ENCODE results near the gene DOCK10. TPM values are rescaled to one million over a fixed set of nuclear protein-coding genes. Genes with fewer than 3 reads are reported as not detected.

The DOCK10 gene
- total RNA-seq, 2 experiments from 2014 or later: 191 to 198 TPM

DNA sequence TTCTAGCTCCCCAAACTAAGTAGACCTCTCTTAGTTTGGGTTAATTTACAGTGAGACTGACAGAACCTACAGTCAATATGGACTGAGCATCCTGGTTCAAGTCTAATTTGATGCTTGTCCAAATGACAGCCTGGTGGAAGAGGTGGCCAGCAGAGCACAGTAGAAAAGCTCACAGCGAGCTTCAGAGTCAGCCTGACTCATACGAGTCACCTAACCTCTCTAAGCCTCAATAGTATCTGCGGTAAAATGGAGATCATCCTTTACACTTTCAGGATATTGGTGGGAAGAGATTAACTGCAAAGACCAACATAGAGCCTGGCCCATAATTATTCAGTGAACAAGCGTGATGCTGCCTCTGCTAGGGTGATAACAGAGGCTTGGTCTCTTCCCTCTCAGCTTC, 54.5 kb downstream of the DOCK10 start:
- ATAC-seq (peak; percentile 49), DNase-seq (no peak)
- TF ChIP-seq, protein P1, sequence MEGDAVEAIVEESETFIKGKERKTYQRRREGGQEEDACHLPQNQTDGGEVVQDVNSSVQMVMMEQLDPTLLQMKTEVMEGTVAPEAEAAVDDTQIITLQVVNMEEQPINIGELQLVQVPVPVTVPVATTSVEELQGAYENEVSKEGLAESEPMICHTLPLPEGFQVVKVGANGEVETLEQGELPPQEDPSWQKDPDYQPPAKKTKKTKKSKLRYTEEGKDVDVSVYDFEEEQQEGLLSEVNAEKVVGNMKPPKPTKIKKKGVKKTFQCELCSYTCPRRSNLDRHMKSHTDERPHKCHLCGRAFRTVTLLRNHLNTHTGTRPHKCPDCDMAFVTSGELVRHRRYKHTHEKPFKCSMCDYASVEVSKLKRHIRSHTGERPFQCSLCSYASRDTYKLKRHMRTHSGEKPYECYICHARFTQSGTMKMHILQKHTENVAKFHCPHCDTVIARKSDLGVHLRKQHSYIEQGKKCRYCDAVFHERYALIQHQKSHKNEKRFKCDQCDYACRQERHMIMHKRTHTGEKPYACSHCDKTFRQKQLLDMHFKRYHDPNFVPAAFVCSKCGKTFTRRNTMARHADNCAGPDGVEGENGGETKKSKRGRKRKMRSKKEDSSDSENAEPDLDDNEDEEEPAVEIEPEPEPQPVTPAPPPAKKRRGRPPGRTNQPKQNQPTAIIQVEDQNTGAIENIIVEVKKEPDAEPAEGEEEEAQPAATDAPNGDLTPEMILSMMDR (IDR thresholded peaks at IDR 0.05): no peak
- Mint-ChIP-seq H3K36me3 (ENCODE audit: low read depth) (peaks cover 46% of the 10 kb centered on the region), H3K4me3 (no peak overlapping the region), H3K9me3 (peaks cover 2% of the 10 kb centered on the region), H3K27me3 (no peaks in the 10 kb centered on the region), H3K27ac (peak overlapping the region; percentile 84), H3K4me1 (ENCODE audit: low read depth) (peaks cover 88% of the 10 kb centered on the region)
- intact Hi-C loops (cut with micrococcal nuclease): no loop called here
- CTCF ChIA-PET: interaction anchor here (0.8 to 6.5 kb wide), 7 partner anchors 11 to 63 kb away, joined by 3 to 54 read pairs (median 6); no protein-coding TSS in a partner anchor
- POLR2A ChIA-PET: interaction anchor here (0.9 to 1.7 kb wide), 5 partner anchors 14 to 61 kb away, joined by 3 to 4 read pairs (median 4); no protein-coding TSS in a partner anchor

GRCh38 chr2:224986477-224986876, 55.8 kb downstream of the DOCK10 start:
- CTCF ChIA-PET: interaction anchor here (1.0 to 6.5 kb wide), 3 partner anchors 11 to 66 kb away, joined by 4 to 54 read pairs (median 5); no protein-coding TSS in a partner anchor
- Mint-ChIP-seq H3K9me3 (peaks cover 2% of the 10 kb centered on the region), H3K4me1 (ENCODE audit: low read depth) (peaks cover 98% of the 10 kb centered on the region), H3K36me3 (ENCODE audit: low read depth) (peaks cover 49% of the 10 kb centered on the region), H3K27me3 (no peaks in the 10 kb centered on the region), H3K27ac (peak overlapping the region; percentile 84), H3K4me3 (no peak overlapping the region)
- ATAC-seq: peak; percentile 59
- TF ChIP-seq, protein P1 (IDR thresholded peaks at IDR 0.05): no peak
- POLR2A ChIA-PET: interaction anchor here (0.8 to 2.2 kb wide), 8 partner anchors 13 to 42 kb away, joined by 3 to 12 read pairs (median 4); no protein-coding TSS in a partner anchor
- no peak for DNase-seq
- intact Hi-C loops (cut with micrococcal nuclease): no loop called here

- peak overlapping the region; percentile 89 for H3K27ac Mint-ChIP-seq
- H3K9me3 Mint-ChIP-seq: peaks cover 2% of the 10 kb centered on the region
- peaks cover 47% of the 10 kb centered on the region for H3K36me3 Mint-ChIP-seq (ENCODE audit: low read depth)
- TF ChIP-seq, protein P1 (IDR thresholded peaks at IDR 0.05): no peak
- no peaks in the 10 kb centered on the region for H3K27me3 Mint-ChIP-seq
- peaks cover 88% of the 10 kb centered on the region for H3K4me1 Mint-ChIP-seq (ENCODE audit: low read depth)
- CTCF ChIA-PET: interaction anchor here (0.9 to 1.5 kb wide), 2 partner anchors 15 to 27 kb away, joined by 3 read pairs; no protein-coding TSS in a partner anchor
- POLR2A ChIA-PET: interaction anchor here (0.7 to 1.9 kb wide), 9 partner anchors 9 to 64 kb away, joined by 3 to 9 read pairs (median 3); no protein-coding TSS in a partner anchor
- intact Hi-C loops (cut with micrococcal nuclease): loop anchor here (5.0 kb wide), 1 partner anchor 37 kb away; no protein-coding TSS in a partner anchor
- peak overlapping the region; percentile 59 for H3K4me3 Mint-ChIP-seq
- ATAC-seq: peak; percentile 59
- peak; percentile 30 for DNase-seq
Measured at GRCh38 chr2:224984637-224985036, 57.6 kb downstream of the DOCK10 start.

DNA sequence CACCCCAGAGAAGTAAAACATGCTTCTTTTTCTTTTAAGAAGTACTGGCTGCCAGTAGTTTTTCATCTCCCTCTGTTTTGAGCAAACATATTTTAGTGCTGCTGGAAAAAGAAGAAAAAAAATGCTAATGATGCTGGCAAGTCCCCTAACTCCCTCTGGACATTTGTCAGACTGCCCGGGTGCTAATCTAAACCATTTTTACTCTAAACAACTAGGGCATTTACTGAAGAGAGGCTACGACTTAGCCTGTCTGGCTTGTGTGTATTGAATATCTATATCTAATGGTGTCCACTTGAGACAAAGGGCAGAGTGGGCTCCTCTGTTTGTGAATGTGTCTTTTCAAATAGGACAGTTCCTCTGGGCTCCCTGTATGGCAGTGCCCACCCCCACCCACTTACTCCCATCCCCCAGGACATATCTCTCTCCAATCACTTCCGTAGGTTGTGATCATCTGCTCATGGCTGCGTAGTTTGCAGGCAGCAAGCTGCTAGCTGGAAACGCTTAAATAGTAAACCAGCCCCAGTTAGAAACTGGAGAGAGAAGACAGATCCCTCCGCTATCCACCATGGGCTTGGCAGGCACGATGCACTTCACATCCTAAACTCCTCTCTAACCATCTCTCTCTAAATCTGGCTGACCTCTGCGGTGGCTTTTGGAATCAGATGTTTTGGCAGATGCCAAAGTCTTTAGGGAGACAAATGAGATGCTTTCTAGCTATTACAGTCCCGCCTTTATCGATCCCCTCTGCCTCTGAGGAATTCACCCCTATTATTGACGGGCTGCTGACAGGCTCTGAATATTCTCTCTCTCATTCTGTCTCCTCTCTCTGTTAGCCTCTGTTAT, 58.3 kb downstream of the DOCK10 start:
- Mint-ChIP-seq H3K36me3 (ENCODE audit: low read depth) (peaks cover 46% of the 10 kb centered on the region), H3K27ac (peak overlapping the region; percentile 89), H3K27me3 (no peaks in the 10 kb centered on the region), H3K9me3 (peaks cover 2% of the 10 kb centered on the region), H3K4me1 (ENCODE audit: low read depth) (peaks cover 87% of the 10 kb centered on the region), H3K4me3 (peak overlapping the region; percentile 59)
- intact Hi-C loops (cut with micrococcal nuclease): loop anchor here (5.0 kb wide), 1 partner anchor 37 kb away; no protein-coding TSS in a partner anchor
- TF ChIP-seq, protein P1 (IDR thresholded peaks at IDR 0.05): no peak
- ChIA-PET POLR2A (interaction anchor here (0.7 to 1.9 kb wide), 8 partner anchors 8 to 64 kb away, joined by 3 to 9 read pairs (median 3); no protein-coding TSS in a partner anchor), CTCF (interaction anchor here (1.5 to 2.1 kb wide), 2 partner anchors 26 to 57 kb away, joined by 3 to 5 read pairs; no protein-coding TSS in a partner anchor)
- DNase-seq (no peak), ATAC-seq (no peak)

All from activated CD8-positive, alpha-beta T cell treated with anti-CD3 and anti-CD28 coated beads for 36 hours (primary cell).